ENCODE measurements around the gene HPCAL1.

GRCh38 chr2:10279472-10279870, 23.2 kb upstream of the HPCAL1 start:
- no peak for TF ChIP-seq EZH2 (IDR thresholded peaks at IDR 0.05; ENCODE audit: low read length, unreplicated experiment)
- no peak for TF ChIP-seq EZH2phosphoT487 (IDR thresholded peaks at IDR 0.05; ENCODE audit: borderline replicate concordance, low read length)
